Measurements from ENCODE around the gene AHNAK2. TPM values are rescaled to one million over a fixed set of nuclear protein-coding genes. Genes with fewer than 3 reads are reported as not detected.

Gene AHNAK2
- total RNA-seq, 6 donors from 2014 or later: 4.3 to 48.0 (median 12.9) TPM

DNA sequence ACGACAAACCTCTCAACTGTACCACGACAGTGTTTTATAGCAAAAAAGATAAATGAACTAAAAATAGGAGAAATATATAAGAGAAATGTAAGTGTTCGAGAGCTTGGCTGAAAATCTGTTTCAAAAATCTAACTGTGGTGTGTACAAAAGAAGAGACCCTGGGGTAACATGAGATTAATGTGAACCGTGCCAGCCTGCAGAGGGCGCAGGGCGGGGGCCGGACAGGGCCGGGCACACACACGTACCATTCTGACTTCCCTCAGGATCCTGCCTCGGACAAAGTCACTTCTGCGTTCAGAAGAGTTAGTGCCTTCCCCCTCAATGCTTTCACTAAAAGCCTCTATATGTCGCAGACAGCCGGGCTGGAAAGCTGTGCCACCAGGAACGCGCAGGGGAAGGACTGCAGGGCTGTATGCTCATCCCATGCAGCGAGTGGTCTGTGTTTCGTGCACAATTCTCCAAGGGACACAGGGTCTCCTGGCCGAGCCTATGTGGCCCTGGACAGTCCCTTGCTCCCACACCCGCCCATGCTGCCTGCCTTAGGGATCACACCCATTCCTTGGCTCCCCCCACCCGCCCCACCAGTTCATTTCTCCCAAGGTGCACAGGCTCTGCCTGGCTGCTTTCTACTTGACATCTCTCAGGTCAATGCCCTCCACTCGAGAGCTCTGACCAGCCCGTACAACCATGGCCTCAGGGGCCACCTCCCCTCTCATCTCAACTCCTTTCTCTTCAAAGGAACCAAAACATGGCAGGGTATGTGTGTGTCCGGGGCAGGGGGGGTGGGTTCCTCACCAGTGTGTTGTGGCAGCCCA is 34.2 kb upstream of the AHNAK2 start:
- Histone ChIP-seq H3K36me3 (peaks cover 0 to 38% (median 24%) of the 10 kb centered on the region in 4 donors), H3K4me1 (peaks cover 0 to 7% (median 6%) of the 10 kb centered on the region in 4 donors), H3K27me3 (no peaks in the 10 kb centered on the region), H3K4me3 (no peak overlapping the region), H3K27ac (no peak overlapping the region), H3K9me3 (no peaks in the 10 kb centered on the region)
- 65 to 68% methylated on average over 13 to 23 of the region's 23 CpGs for WGBS, 2 donors
- peak in 1 of 2 donors; percentile 84 for DNase-seq
- no peak for TF ChIP-seq POLR2A (IDR thresholded peaks at IDR 0.05)
- TF ChIP-seq POLR2AphosphoS5 (IDR thresholded peaks at IDR 0.05): no peak
- TF ChIP-seq, protein P1, sequence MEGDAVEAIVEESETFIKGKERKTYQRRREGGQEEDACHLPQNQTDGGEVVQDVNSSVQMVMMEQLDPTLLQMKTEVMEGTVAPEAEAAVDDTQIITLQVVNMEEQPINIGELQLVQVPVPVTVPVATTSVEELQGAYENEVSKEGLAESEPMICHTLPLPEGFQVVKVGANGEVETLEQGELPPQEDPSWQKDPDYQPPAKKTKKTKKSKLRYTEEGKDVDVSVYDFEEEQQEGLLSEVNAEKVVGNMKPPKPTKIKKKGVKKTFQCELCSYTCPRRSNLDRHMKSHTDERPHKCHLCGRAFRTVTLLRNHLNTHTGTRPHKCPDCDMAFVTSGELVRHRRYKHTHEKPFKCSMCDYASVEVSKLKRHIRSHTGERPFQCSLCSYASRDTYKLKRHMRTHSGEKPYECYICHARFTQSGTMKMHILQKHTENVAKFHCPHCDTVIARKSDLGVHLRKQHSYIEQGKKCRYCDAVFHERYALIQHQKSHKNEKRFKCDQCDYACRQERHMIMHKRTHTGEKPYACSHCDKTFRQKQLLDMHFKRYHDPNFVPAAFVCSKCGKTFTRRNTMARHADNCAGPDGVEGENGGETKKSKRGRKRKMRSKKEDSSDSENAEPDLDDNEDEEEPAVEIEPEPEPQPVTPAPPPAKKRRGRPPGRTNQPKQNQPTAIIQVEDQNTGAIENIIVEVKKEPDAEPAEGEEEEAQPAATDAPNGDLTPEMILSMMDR (IDR thresholded peaks at IDR 0.05): peak in 2 of 6 experiments; percentile 19 to 26
- ATAC-seq (ENCODE audit: low FRiP score in 2 of 2): peak in 1 of 2 donors; percentile 56

DNA sequence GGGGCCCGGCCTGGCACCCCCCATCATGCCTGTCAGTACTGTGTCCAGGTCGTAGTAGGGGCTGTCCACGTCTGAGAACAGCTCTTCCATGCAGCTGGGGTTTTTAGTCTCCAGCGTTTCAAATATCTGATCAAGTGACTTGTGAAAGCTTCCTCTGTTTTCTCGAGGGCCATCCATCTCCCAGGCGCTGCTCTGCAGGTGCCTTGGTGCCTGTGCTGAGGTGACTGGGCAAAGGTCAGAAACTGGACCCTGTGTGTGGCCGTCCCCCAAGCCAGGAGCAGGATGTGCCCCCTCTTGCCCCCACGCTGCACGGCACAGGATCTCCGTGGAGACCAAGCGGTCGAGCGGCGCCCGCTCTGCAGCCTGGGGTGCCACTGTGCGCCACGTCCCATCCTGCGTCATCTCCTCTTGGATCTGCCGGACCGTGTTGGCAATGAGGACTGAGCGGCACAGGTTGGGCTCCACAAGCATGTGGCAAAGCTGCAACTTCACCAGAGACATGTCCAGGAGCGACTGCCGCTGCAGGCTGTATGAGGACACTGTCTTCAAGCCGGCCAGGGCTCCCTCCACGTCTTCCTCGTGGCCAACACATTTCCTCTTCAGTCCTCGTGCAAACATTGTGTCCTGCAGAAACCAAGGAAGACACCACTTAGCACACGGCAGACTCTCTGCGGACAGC is 33.3 kb upstream of the AHNAK2 start:
- H3K4me1 ChIP-seq: peaks cover 0 to 7% (median 3%) of the 10 kb centered on the region in 4 donors

DNA sequence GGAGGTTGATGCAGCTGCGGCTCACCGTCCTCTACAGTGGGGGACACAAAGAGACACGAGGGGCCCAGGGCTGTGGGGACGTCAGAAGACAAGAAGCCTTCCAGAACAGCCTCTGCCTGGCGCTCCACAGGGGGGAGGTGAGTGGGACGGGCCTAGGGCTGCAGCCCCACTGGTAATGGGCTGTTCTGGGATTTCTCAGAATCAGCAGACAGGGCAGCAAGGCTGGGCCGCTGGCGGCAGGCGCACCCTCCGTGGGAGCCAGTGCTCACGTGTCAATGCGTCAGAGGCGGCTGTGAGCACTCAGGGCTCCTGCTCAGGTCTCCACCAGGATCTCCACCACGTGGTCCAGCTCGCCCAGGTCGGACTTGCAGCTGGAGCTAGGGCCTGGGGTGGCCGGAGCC is 32.7 kb upstream of the AHNAK2 start:
- H3K4me3 ChIP-seq: no peak overlapping the region
- peak in 1 of 2 donors; percentile 76 for DNase-seq
- no peaks in the 10 kb centered on the region for H3K27me3 ChIP-seq
- ATAC-seq (ENCODE audit: low FRiP score in 2 of 2): no peak
- peaks cover 0 to 7% (median 3%) of the 10 kb centered on the region in 4 donors for H3K4me1 ChIP-seq
- TF ChIP-seq POLR2A (IDR thresholded peaks at IDR 0.05) (no peak), EP300 (IDR thresholded peaks at IDR 0.05) (no peak), POLR2AphosphoS5 (IDR thresholded peaks at IDR 0.05) (no peak)
- TF ChIP-seq, protein P1 (IDR thresholded peaks at IDR 0.05): no peak
- H3K9me3 ChIP-seq: no peaks in the 10 kb centered on the region
- 81 to 91% methylated on average over 6 to 16 of the region's 17 CpGs for WGBS, 2 donors
- no peak overlapping the region for H3K27ac ChIP-seq
- H3K36me3 ChIP-seq: peaks cover 0 to 39% (median 25%) of the 10 kb centered on the region in 4 donors

More for the DNA sequence above, 33.3 kb upstream of the AHNAK2 start:
- no peaks in the 10 kb centered on the region for H3K9me3 ChIP-seq
- H3K4me3 ChIP-seq: no peak overlapping the region
- H3K27ac ChIP-seq: no peak overlapping the region
- TF ChIP-seq POLR2AphosphoS5 (IDR thresholded peaks at IDR 0.05) (no peak), POLR2A (IDR thresholded peaks at IDR 0.05) (no peak), EP300 (IDR thresholded peaks at IDR 0.05) (no peak)
- TF ChIP-seq, protein P1 (IDR thresholded peaks at IDR 0.05): no peak
- ATAC-seq (ENCODE audit: low FRiP score in 2 of 2) (no peak), DNase-seq (no peak)
- no peaks in the 10 kb centered on the region for H3K27me3 ChIP-seq
- H3K36me3 ChIP-seq: peaks cover 0 to 39% (median 25%) of the 10 kb centered on the region in 4 donors
- 83 to 89% methylated on average over 11 to 27 of the region's 29 CpGs for WGBS, 2 donors

DNA sequence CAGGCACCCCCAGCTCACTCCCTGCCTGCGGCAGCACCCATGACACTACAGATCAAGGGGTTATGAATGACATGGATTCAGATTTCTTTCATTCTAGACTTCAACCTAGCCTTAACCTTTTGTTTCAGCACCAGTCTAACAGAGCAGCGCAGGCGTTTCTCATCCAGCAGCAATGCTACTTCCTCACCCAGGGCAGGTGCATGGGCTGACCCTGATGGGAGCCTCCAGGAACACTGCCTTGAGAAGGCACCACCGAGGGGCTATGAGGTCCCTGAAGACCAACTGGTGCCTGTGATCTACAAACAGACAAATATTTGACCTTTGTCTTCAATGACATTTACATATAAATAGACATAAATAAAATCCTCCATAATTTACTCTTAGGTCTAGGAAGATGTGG is 31.9 kb upstream of the AHNAK2 start:
- no peak for ATAC-seq (ENCODE audit: low FRiP score in 2 of 2)

More for the DNA sequence above, 31.9 kb upstream of the AHNAK2 start:
- Histone ChIP-seq H3K4me3 (no peak overlapping the region), H3K36me3 (peaks cover 0 to 39% (median 25%) of the 10 kb centered on the region in 4 donors), H3K4me1 (peaks cover 0 to 7% (median 3%) of the 10 kb centered on the region in 4 donors), H3K9me3 (no peaks in the 10 kb centered on the region), H3K27me3 (no peaks in the 10 kb centered on the region), H3K27ac (no peak overlapping the region)
- TF ChIP-seq POLR2A (IDR thresholded peaks at IDR 0.05) (no peak), EP300 (IDR thresholded peaks at IDR 0.05) (no peak), POLR2AphosphoS5 (IDR thresholded peaks at IDR 0.05) (no peak)
- TF ChIP-seq, protein P1 (IDR thresholded peaks at IDR 0.05): no peak
- 88 to 91% methylated on average over 4 of the region's 4 CpGs for WGBS, 2 donors
- DNase-seq: no peak

All from upper lobe of left lung (tissue), 6 donors.